ENCODE measurements around the gene CD72.
"Not testable (repeated sequence)": the region's sequence is repeated elsewhere in the genome, so short reads cannot be mapped to it uniquely, and the experiment has no call there.

Gene CD72

GRCh38 chr9:35618854-35619799 is 914 bp upstream of the CD72 start:
- DNase-seq (ENCODE audit: low read depth, low spot score), result no peak

DNA sequence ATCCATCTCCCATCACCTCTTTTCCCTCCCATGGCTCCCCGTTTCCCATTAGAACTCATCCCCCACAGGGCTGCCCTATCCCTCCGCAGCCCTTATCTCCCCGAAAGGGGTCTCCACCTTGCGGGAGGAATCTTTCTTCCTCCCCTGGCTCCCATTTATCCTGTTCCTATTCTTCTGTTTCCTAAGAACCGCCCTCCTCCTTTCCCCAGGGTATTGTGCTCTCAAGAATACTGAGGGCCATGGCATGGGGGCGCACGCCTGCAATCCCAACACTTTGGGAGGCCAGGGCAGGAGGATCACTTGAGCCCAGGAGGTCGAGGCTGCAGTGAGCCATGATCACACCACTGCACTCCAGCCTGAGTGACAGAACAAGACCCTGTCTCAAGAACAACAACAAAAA is 665 bp downstream of the CD72 start:
- DNase-seq (ENCODE audit: low read depth, low spot score), result no peak

DNA sequence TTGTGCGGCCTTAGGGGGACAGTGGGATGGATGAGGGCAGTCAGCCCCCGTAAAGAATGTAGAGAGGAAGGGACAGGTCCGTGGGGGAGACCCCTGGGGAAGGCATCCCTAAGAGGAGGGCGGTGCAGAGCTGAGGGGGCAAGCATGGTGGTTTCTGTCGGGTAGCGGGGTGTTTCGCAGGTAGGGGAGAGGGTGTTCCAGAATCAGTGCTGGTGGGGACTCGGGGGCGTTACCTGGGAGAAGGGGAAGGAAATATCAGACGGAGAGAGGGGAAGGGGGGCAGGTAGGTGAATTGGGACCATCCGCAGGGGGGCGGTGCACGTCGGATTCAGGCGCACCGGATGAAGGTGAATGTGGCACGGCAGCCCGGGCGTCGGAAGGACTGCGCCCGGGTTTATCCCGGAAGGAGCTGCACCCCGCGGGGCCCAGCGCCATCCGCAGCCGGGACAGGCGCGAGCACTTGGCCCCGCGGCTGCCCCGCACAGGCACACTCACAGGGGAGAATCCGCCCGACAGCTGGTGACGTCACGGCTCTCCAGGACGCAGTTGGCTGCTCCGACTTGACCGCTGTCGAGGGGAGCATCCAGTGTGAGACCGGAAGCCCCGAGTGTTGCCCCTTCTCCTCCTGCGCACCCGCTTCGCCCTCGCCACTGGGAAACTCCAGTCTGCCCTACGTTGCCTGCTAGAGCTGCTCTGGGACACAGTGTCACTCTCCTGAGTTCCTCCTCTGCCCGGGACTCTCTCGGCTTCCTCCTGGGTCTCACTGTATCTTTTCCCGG is 1.3 kb downstream of the CD72 start:
- DNase-seq (ENCODE audit: low read depth, low spot score), result no peak

DNA sequence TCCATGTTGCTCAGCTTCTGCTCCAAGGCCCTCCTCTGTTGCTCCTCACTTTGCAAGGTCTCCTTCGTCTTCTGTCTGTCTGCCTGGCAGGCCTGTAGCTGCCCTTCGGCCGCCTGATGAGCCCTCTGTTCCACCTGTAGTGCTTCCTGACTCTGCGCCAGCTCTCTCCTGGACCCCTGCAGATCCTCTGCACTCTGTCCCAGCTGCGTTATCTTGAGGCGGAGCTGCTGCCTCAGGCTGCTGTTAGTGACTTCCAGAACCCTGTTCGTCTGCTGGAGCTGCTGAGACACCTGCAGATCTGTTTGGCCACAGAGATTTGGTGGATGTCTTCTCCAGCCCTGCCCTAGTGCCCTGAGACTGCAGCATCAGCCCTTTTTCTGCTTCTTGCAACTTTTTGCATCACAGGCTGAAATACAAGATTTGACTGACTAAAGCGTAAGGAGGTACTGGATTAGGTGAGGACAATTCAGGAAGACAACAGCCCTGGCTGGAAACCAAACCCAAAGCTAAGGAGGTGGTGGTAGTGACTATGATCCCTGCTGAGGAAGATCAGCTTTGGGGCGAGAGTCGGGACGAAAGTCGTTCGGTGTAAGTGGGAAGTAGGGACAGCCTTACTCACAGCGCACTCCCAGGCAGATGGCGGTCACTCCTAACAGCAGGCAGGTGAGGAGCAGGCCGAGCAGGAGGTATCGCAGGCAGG is 2.1 kb downstream of the CD72 start:
- DNase-seq (ENCODE audit: low read depth, low spot score), result no peak

DNA sequence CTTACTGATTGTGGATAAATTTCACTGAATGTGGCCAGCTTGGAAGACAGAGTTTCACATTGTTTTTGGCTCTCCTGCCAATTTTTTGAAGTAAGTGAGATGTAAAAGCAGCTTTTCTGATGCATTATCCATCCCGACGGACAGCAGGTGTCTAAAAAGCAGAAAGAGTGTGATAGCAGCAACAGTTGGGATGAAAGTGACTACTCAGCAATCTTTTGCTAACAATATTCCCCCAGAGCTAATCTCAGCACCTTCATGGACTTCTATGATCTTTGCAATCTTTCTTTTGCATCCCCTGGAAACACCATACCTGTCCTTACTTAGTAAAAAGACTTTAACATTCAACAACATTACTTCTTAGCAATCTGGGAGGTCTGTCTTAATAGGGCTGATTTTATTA is 5.4 kb downstream of the CD72 start:
- DNase-seq (ENCODE audit: low read depth, low spot score), result no peak

GRCh38 chr9:35612066-35612465 is 6.1 kb downstream of the CD72 start:
- DNase-seq (ENCODE audit: low read depth, low spot score), result not testable (repeated sequence)

DNA sequence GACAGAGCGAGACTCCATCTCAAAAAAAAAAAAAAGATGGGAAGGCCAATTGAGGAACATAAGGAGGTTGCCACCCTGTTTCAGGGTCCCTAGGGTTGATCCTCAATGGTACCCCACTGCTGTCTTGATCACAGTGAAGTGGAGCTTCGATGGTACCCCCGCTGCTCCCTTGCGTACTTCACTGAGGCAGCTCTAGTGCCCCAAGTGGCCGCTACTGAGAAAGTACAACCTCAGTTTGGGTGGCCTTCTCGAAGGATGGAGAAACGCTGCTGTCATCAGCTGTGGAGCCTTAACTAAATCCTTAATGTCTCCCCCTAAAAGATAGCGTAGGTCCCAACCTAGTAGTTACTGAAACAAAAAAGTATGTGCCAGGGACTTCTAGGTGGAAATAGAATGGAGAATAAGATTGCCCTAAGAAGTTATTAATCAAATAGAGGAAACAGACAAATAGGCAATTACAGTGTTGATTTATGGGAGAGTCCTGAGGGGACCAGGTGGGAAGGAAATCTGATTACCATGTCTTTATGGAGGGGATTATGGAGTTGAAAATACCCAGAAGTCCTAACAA is 6.9 kb downstream of the CD72 start:
- no peak for DNase-seq (ENCODE audit: low read depth, low spot score)

GRCh38 chr9:35609820-35610163 is 8.4 kb downstream of the CD72 start:
- no peak for DNase-seq (ENCODE audit: low read depth, low spot score)

DNA sequence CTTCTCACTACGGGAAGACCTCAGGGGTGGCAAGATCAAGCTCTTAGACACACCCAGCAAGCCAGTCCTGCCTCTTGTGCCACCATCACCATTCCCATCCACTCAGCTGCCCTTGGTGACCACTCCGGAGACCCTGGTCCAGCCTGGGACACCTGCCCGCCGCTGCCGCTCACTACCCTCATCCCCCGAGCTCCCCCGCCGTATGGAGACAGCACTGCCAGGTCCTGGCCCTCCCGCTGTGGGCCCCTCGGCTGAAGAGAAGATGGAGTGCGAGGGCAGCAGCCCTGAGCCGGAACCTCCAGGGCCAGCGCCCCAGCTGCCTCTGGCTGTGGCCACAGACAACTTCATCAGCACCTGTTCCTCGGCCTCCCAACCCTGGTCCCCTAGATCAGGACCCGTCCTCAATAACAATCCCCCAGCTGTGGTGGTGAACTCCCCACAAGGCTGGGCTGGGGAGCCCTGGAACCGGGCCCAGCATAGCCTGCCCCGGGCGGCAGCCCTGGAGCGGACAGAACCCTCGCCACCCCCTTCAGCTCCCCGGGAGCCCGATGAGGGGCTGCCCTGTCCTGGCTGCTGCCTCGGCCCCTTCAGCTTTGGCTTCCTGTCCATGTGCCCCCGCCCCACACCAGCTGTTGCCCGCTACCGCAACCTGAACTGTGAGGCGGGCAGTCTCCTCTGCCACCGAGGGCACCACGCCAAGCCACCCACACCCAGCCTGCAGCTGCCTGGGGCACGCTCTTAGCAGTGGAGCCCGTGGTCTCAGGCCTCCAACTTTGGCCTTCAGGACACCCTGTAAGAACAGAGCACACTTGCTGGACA is 9.0 kb downstream of the CD72 start:
- DNase-seq (ENCODE audit: low read depth, low spot score), result no peak

GRCh38 chr9:35608221-35608620 is 10.0 kb downstream of the CD72 start:
- DNase-seq (ENCODE audit: low read depth, low spot score), result no peak

GRCh38 chr9:35606726-35607125 is 11.5 kb downstream of the CD72 start:
- DNase-seq (ENCODE audit: low read depth, low spot score), result no peak

GRCh38 chr9:35606138-35606504 is 12.1 kb downstream of the CD72 start:
- no peak for DNase-seq (ENCODE audit: low read depth, low spot score)

- DNase-seq (ENCODE audit: low read depth, low spot score), result no peak
Measured at GRCh38 chr9:35605351-35606137, 12.7 kb downstream of the CD72 start.

DNA sequence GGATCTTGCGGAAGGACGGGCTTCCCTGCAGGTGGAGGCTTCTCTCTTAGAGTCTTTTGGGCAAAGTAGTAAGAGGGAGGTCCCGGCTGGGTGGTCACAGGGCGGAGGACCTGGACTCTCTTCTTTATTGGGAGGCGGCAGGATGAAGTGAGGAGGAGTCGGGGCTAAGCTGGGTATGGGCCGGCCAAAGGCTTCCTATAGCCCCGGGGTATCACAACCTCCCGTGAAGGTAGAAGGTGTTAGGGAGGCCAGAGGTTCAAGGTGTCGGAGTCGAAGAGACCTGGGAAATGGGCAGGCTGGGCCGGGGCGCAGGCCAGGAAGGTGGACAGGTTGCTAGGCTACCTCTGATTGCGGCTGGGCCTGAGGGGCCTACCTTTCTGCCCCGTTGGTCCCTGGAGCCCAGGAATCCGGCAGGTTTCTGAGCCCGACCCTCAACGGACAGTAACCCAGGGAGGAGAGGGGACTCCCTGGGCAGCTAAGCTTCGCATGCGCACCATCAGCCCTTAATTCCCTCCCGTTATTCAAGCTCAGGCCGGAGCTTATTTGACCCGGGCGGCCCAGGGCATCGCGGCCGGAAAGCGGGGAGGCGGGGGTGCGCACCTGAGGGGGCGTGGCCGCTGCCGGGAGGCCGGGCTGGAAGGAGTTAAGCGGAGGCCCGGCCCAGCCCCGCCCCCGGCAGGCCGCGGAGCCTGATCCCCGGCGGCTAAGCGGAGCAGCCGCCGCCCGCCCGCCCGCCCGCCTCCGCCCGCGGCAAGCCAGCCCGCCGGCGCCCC is 13.4 kb downstream of the CD72 start, which contains the start of gene TESK1:
Gene TESK1, plus strand, starts transcription at position 685 of the 773 bp plus-strand sequence. CDS start 358 bp downstream, outside the sequence.
- no peak for DNase-seq (ENCODE audit: low read depth, low spot score)

DNA sequence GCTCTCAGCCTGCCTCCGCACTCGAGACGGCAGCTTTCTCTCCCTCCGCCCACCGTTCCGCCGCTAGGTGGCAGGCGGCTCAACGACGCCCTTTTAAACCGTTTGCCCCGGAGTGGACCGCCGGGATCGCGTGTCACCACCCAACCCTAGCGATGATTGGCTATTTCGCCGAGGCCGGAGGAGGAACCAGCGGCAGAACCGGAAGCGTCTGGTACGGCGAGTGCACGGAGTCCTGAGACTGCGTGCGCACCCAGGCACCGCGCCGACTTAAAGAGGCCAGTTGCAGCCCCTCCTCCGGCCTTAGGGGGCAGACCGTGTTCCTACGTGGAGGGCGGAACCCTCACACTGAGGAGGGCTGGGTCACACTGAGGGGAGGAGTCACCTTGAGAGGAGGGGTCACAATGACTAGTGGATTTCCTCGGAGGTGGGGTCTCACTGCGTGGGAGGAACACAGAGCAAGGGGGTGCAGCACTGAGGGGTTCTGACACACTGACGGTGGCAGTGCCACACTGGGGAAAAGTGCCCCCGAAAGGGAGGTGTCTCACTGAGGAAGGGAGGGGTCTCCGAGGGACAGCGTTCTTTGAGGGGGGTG is 14.1 kb downstream of the CD72 start:
- DNase-seq (ENCODE audit: low read depth, low spot score), result peak; percentile 100

DNA sequence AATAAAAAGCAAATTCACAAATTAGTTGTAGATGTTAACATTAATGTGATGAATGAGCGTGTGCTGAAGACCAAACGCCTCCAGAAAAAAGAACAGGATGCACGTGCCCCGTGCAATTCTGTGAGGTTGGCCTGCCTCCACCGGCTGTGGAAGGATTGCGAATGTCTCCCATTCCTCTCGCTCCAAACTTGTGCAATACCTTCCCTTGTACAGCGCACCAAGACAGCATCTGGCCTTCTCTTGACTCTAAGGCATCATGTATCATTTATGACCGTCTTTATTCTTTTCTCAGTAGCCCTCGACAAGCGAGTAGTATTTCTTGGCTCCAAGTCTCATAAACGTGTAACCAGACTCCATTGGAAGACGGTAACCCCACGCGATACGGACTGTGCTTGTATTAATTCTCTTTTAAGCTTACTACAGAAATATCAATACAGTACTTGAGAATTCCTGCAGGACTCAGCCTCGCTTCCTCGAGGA is 14.7 kb downstream of the CD72 start:
- DNase-seq (ENCODE audit: low read depth, low spot score), result peak; percentile 29

- DNase-seq (ENCODE audit: low read depth, low spot score), result no peak
Measured at GRCh38 chr9:35599763-35600604, 18.2 kb downstream of the CD72 start.

All from brain pericyte (primary cell).